ENCODE results near the gene PPP1R15A.

Gene PPP1R15A

DNA sequence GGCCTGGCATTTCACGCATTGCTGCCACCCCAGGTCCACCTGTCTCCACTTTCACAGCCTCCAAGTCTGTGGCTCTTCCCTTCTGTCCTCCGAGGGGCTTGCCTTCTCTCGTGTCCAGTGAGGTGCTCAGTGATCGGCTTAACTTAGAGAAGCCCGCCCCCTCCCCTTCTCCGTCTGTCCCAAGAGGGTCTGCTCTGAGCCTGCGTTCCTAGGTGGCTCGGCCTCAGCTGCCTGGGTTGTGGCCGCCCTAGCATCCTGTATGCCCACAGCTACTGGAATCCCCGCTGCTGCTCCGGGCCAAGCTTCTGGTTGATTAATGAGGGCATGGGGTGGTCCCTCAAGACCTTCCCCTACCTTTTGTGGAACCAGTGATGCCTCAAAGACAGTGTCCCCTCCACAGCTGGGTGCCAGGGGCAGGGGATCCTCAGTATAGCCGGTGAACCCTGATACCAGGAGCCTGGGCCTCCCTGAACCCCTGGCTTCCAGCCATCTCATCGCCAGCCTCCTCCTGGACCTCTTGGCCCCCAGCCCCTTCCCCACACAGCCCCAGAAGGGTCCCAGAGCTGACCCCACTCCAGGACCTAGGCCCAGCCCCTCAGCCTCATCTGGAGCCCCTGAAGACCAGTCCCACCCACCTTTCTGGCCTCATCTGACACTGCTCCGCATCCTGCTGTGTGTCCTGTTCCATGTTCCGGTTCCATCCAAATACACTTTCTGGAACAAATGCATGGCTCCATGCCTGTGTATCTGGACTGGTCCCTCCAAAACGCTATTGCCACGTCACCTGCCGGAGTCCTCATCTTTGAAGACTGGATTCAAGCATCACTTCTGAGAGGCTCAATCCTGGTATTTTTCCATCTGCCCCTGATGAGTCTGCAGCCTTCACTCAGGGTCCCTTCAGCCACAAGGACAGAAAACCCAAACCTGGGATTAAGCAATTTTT lies 50.6 kb downstream of the PPP1R15A start:
- DNase-seq (ENCODE audit: low spot score): no peak
- WGBS, 2 donors (ENCODE audit: extremely low coverage in 2 of 2, insufficient read length in 2 of 2, insufficient replicate concordance in 1 of 2): no CpG with 5 or more reads among the region's 18 CpGs
- Histone ChIP-seq H3K23ac (ENCODE audit: low read depth, low read length, poor library complexity) (peak overlapping the region; percentile 31), H3K4ac (ENCODE audit: low read length) (no peak overlapping the region), H3K14ac (ENCODE audit: low read length) (no peak overlapping the region), H3K4me3 (ENCODE audit: low read length in 2 of 2) (no peak overlapping the region), H2BK12ac (ENCODE audit: low read length) (no peak overlapping the region), H2BK120ac (ENCODE audit: low read depth, low read length) (no peak overlapping the region), H2AFZ (ENCODE audit: low read length) (no peak overlapping the region), H3K18ac (ENCODE audit: low read length) (no peak overlapping the region), H3K4me2 (ENCODE audit: insufficient read depth, low read length, poor library complexity, severe bottlenecking) (no peak overlapping the region), H3K79me1 (ENCODE audit: low read depth, low read length) (peaks cover 3% of the 10 kb centered on the region), H2AK5ac (ENCODE audit: low read depth, low read length) (no peak overlapping the region), H3K9ac (ENCODE audit: low read depth, low read length, poor library complexity) (peak overlapping the region; percentile 44), H2BK15ac (ENCODE audit: low read length) (no peak overlapping the region), H4K8ac (ENCODE audit: low read depth, low read length) (no peak overlapping the region), H3K27me3 (ENCODE audit: control insufficient read depth in 3 of 3, insufficient read depth in 3 of 3, low read depth in 1 of 3, low read length in 3 of 3) (no peaks in the 10 kb centered on the region), H3K36me3 (replicated peaks in 1 of 2; ENCODE audit: control insufficient read depth in 2 of 2, insufficient read depth in 2 of 2, low read length in 2 of 2) (peaks cover 25 to 49% of the 10 kb centered on the region in 2 donors), H3K4me1 (ENCODE audit: control insufficient read depth in 2 of 2, insufficient read depth in 1 of 2, low read depth in 1 of 2, low read length in 2 of 2) (no peaks in the 10 kb centered on the region), H3K9me3 (replicated peaks in 1 of 2; ENCODE audit: control insufficient read depth in 2 of 2, insufficient read depth in 1 of 2, low read depth in 1 of 2, low read length in 2 of 2) (no peaks in the 10 kb centered on the region), H3K27ac (replicated peaks; ENCODE audit: low read length) (no peak overlapping the region), H4K91ac (ENCODE audit: low read depth, low read length, poor library complexity) (no peak overlapping the region), H2BK5ac (ENCODE audit: low read length) (peak overlapping the region; percentile 39)

DNA sequence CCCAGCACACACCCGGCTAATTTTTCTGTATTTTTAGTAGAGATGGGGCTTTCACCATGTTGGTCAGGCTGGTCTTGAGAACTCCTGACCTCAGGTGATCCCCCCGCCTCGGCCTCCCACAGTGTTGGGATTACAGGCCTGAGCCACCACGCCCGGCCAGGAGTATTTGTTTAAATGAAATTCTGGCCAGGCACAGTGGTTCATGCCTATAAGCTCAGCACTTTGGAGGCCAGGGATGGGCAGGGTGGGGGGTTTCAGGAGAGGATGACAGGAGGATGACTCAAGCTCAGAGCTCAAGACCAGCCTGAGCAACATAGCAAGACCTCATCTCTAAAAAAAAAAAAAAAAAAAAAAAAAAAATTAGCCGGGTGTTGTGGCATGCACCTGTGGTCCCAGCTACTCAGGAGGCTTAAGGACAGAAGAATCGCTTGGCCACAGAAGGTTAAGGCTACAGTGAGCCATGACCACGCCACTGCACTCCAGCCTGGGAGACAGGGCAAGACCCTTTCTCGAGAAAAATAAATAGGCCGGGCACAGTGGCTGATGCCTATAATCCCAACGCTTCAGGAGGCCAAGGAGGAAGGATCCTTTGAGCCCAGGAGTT lies 53.1 kb downstream of the PPP1R15A start:
- Histone ChIP-seq H3K4me3 (ENCODE audit: low read length in 2 of 2) (no peak overlapping the region), H2BK15ac (ENCODE audit: low read length) (no peak overlapping the region), H3K79me1 (ENCODE audit: low read depth, low read length) (peaks cover 3% of the 10 kb centered on the region), H2BK12ac (ENCODE audit: low read length) (no peak overlapping the region), H3K9me3 (replicated peaks in 1 of 2; ENCODE audit: control insufficient read depth in 2 of 2, insufficient read depth in 1 of 2, low read depth in 1 of 2, low read length in 2 of 2) (no peaks in the 10 kb centered on the region), H3K14ac (ENCODE audit: low read length) (no peak overlapping the region), H2AK5ac (ENCODE audit: low read depth, low read length) (no peak overlapping the region), H3K23ac (ENCODE audit: low read depth, low read length, poor library complexity) (no peak overlapping the region), H4K91ac (ENCODE audit: low read depth, low read length, poor library complexity) (no peak overlapping the region), H3K4me1 (ENCODE audit: control insufficient read depth in 2 of 2, insufficient read depth in 1 of 2, low read depth in 1 of 2, low read length in 2 of 2) (no peaks in the 10 kb centered on the region), H3K36me3 (replicated peaks in 1 of 2; ENCODE audit: control insufficient read depth in 2 of 2, insufficient read depth in 2 of 2, low read length in 2 of 2) (peaks cover 13 to 28% of the 10 kb centered on the region in 2 donors), H4K8ac (ENCODE audit: low read depth, low read length) (no peak overlapping the region), H3K9ac (ENCODE audit: low read depth, low read length, poor library complexity) (no peak overlapping the region), H3K18ac (ENCODE audit: low read length) (no peak overlapping the region), H2BK5ac (ENCODE audit: low read length) (no peak overlapping the region), H2BK120ac (ENCODE audit: low read depth, low read length) (no peak overlapping the region), H3K27me3 (ENCODE audit: control insufficient read depth in 3 of 3, insufficient read depth in 3 of 3, low read depth in 1 of 3, low read length in 3 of 3) (no peaks in the 10 kb centered on the region), H3K27ac (replicated peaks; ENCODE audit: low read length) (no peak overlapping the region), H3K4me2 (ENCODE audit: insufficient read depth, low read length, poor library complexity, severe bottlenecking) (no peak overlapping the region), H2AFZ (ENCODE audit: low read length) (no peak overlapping the region), H3K4ac (ENCODE audit: low read length) (no peak overlapping the region)
- no CpG with 5 or more reads among the region's 11 CpGs for WGBS, 2 donors (ENCODE audit: extremely low coverage in 2 of 2, insufficient read length in 2 of 2, insufficient replicate concordance in 1 of 2)
- no peak for DNase-seq (ENCODE audit: low spot score)

Measured in neuronal stem cell (in vitro differentiated cells).